HEK293 (cell line): ENCODE measurements around the gene PLD4.

Source experiments
- CTCF ChIP-seq: fragments of 450-650 bp; formaldehyde crosslinking; IDR thresholded peaks from 2 replicates; pipeline ENCODE4 v1.5.1; 2016; ENCODE audit warnings: missing biosample characterization, missing genetic modification characterization
- PRDM4 ChIP-seq: fragments of 450-650 bp; formaldehyde crosslinking; IDR thresholded peaks from 2 replicates; pipeline ENCODE4 v1.5.1; 2017; ENCODE audit warnings: missing biosample characterization, missing genetic modification characterization
- SETDB1 ChIP-seq: IDR thresholded peaks from one replicate; pipeline ENCODE4 v1.6.1; 2017; ENCODE audit warnings: mild to moderate bottlenecking, low read length, moderate library complexity, mixed read lengths; ENCODE audit not compliant: insufficient read length
- ZNF16 ChIP-seq: fragments of 450-650 bp; formaldehyde crosslinking; IDR thresholded peaks from 2 replicates; pipeline ENCODE4 v1.5.1; 2016; ENCODE audit warnings: low read depth, missing biosample characterization, missing genetic modification characterization

GRCh38 chr14:104899781-104900180 lies 24.9 kb upstream of the PLD4 start:
- TF ChIP-seq CTCF (tag by site-specific recombination) (no peak), SETDB1 (no peak), PRDM4 (tag by site-specific recombination) (no peak), ZNF16 (no peak)
